HG02884 (cell line): ENCODE measurements around the gene TMEM201.

Experiments
- ATAC-seq: cut with Tn5 transposase; IDR thresholded peaks from one replicate; pipeline ENCODE4 v1.9.1; 2021; ENCODE audit warnings: mild to moderate bottlenecking, moderate library complexity; ENCODE audit not compliant: unreplicated experiment

The TMEM201 gene

DNA sequence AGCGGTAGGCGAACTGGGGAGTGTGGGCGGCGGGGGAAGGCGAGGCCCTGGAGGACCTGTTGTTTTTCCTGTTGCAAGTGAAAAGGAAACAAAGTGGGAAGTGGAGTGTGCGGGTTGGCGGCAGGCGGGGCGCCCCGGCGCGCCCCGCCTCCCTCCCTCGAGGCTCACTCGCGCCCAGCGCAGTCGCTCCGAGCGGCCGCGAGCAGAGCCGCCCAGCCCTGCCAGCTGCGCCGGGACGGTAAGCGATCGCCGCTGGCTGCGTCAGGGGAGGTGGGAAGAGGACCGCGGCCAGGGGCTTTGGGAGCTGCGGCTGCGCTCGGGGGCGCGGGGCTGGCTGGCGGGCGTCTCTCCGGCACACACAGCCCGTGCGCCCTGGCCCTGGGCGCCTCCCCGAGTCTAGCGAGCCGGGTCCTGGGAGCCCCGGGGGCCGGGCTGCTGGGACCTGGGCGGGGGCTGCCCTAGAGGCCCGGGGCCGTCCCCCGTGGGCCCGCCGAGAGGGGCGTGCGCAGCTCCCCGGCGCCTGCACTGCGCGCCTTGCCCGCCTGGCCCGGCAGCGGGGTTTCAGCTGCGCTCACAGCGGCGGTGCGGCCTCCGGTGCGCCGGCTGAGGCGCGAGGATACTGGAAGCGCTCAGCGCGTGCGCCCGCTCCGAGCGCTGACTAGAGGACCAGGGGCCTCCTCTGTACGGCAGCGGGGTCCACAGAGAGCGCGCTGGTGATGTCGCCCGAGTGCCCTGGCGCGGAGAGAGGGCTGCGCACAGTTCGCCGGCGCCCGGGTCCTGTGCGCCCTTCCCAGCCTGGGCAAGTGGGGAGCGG is 63.1 kb downstream of the TMEM201 start, which contains the start of gene PIK3CD:
Gene PIK3CD (plus strand): TSS at position 167 of the 814 bp plus-strand sequence. CDS start 58,725 bp downstream, outside the sequence.
- no peak for ATAC-seq

GRCh38 chr1:9652379-9653209 is 63.9 kb downstream of the TMEM201 start:
- no peak for ATAC-seq

DNA sequence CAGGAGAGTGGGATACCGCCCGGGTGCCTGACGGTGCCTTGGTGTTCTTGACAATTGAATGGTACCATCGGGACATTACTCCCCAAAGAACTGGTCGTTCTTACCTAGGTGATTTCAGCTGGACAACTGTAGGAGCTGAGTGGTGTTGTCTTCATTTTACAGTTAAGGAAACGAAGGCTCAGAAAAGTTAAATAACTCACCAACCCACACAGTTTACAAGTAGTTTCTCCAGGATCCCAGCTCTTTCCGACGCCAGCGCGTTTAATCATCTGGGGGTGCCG is 64.4 kb downstream of the TMEM201 start:
- ATAC-seq = no peak

- no peak for ATAC-seq
These were observed 64.9 kb downstream of the TMEM201 start for GRCh38 chr1:9653491-9654050.

- no peak for ATAC-seq
These were observed 65.5 kb downstream of the TMEM201 start for GRCh38 chr1:9654051-9654833.

DNA sequence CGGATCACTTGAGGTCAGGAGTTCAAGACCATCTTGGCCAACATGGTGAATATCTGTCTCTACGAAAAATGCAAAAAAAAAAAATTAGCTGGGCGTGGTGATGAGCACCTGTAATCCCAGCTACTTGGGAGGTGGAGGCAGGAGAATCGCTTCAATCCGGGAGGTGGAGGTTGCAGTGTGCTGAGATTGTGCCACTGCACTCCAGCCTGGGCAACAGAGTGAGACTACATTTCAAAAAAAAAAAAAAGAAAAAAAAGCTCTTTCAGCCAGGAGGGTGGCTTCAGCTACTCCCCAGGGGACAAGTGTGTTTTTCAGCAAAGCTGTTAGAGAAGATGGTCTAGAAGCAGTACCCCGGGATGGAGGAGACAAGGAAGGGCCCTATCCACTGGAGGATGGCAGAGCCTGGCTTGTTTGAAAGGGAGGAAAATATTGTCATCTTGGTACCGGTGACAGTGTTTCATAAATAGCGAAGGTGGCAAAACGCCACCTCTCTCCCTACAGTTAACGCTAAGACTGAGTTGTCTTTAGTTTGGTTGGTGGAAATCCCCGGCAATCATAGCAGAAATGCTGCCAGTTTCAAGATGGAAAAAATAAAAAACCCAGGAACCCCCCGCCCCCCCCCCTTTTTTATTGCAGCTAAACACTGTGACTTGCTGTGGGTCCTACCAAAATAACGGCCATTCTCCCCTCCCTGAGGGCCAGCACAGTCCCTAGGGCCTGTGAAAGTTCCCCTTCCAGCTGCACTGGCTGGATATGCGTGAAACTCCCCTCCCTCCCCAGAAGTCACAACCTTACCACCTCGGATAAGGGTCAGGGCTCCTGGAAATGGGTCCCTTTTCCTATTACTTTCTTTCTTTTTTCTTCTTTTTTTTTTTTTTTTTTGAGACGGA is 66.4 kb downstream of the TMEM201 start:
- no peak for ATAC-seq

DNA sequence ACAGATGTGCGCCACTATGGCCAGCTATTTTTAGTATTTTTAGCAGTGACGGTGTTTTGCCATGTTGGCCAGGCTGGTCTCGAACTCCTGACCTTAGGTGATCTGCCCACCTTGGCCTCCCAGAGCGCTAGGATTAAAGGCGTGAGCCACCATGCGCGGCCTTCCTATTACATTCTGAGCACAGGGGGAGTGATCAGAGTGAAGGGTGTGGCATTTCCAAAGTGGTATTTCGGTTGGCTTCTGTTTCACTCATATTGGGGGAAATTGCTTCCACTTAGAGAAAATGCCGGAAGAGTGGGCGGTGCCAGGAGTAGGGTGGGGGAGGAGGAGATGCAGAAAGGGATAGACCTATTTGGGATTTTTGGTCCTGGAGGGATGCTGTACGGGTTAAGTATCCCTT is 67.1 kb downstream of the TMEM201 start:
- ATAC-seq = no peak

- ATAC-seq = no peak
These were observed 68.9 kb downstream of the TMEM201 start for GRCh38 chr1:9657521-9658032.

GRCh38 chr1:9658199-9658598 is 69.5 kb downstream of the TMEM201 start:
- ATAC-seq = no peak

DNA sequence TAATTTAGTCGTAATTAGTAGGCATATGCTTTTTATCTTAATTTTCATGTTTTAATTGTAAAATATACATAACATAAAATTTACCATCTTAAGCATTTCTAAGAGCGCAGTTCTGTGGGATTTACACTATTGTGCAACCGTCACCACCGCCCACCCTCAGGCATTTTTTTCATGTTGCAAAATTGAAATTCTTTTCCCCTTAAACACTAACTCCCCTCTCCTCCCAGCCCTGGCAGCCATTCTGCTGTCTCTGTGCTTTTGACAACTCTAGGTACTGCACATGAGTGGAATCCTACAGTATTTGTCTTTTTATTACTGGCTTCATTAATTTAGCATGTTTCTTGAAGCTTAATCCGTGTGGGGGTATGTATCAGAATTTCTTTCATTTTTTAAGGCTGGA is 70.6 kb downstream of the TMEM201 start:
- ATAC-seq = no peak

DNA sequence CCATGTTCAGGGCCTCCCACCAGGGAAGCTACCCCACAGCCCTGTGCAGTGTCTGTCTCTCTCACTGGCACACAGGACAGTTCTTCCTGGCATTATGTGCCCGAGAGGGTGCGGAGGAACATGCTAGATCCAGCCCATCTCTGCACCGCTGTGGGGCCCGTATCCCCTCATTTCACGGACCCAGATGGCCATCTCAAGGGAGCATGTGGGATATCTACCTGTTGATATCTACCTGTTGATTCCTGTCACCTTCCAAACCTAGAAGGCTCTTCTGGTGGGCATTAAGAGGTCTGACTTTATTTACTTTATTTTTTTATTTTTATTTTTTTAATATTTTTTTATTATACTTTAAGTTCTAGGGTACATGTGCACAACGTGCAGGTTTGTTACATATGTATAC is 74.5 kb downstream of the TMEM201 start:
- ATAC-seq = no peak
